IPS-NIHi7 (cell line): ENCODE measurements around the gene LY9.
"Not testable (repeated sequence)": the region's sequence is repeated elsewhere in the genome, so short reads cannot be mapped to it uniquely, and the experiment has no call there.

Experiments used
- DNase-seq: peaks from one replicate; pipeline ENCODE4 v3.0.0; 2012; ENCODE audit warnings: mixed read lengths; ENCODE audit errors: extremely low spot score

Gene LY9

DNA sequence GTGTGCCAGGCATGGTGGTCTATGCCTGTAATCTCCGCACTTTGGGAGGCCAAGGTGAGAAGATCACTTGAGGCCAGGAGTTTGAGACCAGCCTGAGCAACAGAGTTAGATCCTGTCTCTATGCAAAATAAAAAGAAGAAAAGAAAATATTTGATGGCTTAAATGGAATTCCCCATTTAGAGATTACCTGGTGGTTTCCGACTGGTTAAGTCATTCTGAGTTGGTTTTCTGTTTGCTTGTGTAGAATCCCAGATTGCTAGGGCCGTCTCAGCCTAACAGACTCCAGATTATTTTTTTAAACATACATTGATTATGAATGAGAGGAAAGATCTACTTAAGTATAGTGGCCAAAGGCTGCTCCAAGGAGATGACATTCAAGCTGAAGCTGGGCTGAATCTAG is 22.9 kb upstream of the LY9 start:
- DNase-seq: no peak

DNA sequence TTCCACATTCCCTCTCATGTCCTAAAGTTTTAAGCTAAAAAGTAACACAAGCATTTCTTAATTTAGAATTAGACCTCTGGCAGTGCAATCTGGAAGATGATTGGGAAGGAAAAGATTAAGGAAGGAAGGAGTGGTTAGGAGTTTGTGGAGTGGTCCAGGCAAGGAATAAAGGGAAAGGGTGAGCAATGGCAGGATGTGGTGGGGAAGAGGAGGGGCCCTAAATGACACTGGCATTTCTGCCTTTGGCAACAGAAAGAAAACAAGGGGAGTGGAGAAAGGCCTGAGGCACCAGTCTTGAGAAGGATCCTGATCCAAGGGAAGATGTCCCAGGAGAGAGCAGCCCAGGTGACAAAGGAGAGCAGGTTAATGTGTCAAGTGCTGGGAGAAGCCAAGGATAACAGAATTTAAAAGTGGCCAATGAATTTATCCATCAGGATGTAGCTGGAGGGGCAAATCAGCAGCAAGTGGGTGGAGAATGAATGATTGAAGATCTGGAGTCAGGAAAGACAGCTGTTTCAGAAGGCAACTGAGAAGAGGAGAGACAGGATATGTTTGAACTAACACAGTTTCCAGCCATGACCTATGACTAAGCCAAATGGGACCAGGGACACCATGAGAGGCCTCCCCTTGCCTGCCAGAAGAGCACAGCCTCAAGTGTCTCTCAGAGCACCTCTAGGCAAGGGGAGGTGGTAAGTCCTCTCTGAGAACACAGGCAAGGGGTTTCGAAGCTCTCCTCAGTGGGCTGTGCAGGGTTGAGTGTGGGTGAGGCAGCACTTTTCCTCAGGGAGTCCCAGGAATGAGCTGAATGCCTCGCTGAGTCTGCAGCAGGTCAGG is 20.9 kb upstream of the LY9 start:
- DNase-seq: no peak

- no peak for DNase-seq
Observed at GRCh38 chr1:160776178-160776577, 19.8 kb upstream of the LY9 start.

DNA sequence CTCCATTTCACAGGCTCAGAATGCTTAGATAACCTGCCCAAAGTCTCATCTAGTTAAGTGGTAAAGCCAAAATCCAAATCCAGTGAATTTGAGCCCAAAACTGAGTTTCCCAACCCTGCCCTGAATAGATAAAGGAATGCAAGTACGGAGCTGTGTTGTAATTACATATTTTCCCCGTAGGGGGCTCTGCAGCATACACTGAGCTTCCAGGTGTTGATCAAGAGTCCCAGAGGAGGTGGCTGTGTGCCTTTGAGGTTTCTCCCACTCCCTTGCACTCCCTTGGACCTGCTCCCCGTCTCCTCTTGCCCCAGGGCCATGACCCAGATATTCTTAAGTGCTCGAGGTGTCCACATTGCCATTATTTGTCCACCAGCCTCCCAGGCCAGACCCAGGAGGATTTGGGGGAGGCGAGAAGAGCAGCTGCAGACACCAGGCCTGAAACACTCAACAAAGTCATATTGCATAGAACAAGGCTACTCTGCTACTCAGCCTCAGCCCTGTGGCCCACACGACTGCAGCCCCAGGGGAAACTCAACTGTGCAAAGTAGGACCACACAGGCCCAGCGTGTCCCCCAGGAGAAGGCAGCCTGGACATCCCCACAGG is 18.4 kb upstream of the LY9 start:
- DNase-seq: peak; percentile 76

DNA sequence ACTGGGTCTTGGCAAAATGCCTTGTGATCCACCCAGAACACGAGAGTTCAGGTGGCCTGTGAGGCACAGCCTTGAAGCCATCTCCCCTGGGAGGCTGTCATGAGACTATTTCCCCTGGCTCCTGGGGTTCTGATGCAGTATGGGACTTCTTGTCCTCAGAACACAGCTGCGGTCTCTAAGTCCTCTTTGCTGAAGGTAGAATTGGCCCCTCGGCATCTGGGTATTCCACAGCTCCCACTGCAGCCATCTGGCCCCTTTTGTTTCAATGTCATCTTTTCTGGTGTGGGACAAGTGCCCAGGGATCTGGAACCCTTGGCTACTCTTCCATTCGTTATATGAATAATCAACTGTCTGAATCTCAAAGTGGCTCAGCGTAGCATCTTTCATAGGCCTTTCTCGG is 17.0 kb upstream of the LY9 start:
- no peak for DNase-seq

GRCh38 chr1:160779626-160780397 is 16.2 kb upstream of the LY9 start:
- DNase-seq: peak; percentile 78

DNA sequence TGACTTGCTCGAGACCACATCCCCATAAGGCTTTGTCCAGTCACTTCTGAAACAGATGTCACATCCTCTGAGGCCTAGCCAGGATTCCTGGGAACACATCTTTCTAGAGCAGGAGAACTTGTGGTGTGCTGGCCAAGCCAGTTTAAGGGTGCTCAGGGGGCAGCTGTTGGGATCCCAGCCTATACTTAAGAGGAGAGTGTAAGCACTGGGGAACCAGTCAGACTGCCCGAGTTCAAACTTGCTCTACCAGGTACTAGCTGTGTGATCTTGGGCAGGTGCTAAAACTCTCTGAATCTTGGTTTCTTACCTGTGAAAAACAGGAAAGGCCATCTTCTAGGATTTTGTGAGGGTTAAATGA is 15.6 kb upstream of the LY9 start:
- DNase-seq: no peak

- DNase-seq: no peak
Observed at GRCh38 chr1:160781186-160781766, 14.7 kb upstream of the LY9 start.

DNA sequence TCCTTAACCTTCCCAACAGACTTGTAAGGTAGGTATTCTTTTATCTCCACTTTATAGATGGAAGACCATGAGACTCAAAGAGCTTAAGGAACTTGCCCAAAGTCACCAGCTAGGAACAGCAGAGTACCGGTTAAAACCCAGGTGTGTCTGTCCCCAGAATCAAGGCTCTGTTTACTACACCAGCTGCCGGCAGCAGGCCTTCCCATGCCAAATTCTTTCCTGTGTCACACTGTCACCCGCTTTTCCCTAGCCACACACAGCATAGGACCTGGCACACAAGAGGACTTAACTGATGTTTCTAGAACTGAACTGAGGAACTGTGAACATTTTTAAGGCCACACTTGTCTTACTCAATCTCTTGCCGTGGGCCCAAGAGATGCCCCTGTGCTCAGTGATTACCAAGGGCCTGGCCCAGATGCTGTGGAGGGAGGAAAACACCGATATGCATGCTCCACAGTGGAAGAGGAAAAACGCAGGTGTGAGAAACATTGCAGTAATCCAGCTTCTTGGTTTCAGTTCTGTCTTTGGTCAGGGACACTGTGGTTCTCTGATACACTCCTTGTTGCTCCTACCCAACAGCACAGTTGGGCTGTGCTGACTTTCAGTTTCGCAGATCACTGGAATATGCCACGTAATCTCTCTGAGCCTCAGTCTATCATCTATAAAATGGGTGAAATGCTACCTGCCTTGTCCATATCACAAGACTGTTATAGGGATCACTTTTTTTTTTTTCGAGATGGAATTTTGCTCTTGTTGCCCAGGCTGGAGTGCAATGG is 13.9 kb upstream of the LY9 start:
- DNase-seq: no peak

DNA sequence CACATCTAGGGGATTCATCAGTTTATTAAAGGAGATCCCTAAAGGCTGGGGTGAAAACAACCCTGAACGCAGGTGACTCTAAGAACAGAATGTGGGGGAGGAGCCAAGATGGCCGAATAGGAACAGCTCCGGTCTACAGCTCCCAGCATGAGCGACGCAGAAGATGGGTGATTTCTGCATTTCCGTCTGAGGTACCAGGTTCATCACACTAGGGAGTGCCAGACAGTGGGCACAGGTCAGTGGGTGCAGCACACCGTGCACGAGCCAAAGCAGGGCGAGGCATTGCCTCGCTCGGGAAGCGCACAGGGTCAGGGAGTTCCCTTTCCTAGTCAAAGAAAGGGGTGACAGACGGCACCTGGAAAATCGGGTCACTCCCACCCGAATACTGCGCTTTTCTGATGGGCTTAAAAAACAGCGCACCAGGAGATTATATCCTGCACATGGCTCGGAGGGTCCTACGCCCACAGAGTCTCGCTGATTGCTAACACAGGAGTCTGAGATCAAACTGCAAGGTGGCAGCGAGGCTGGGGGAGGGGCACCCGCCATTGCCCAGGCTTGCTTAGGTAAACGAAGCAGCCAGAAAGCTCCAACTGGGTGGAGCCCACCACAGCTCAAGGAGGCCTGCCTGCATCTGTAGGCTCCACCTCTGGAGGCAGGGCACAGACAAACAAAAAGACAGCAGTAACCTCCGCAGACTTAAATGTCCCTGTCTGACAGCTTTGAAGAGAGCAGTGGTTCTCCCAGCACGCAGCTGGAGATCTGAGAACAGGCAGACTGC is 12.8 kb upstream of the LY9 start:
- DNase-seq: not testable (repeated sequence)

GRCh38 chr1:160789051-160789701 is 6.8 kb upstream of the LY9 start:
- no peak for DNase-seq

- no peak for DNase-seq
Observed at GRCh38 chr1:160789702-160790611, 6.0 kb upstream of the LY9 start.

- no peak for DNase-seq
Observed at GRCh38 chr1:160794376-160794775, 1.6 kb upstream of the LY9 start.

DNA sequence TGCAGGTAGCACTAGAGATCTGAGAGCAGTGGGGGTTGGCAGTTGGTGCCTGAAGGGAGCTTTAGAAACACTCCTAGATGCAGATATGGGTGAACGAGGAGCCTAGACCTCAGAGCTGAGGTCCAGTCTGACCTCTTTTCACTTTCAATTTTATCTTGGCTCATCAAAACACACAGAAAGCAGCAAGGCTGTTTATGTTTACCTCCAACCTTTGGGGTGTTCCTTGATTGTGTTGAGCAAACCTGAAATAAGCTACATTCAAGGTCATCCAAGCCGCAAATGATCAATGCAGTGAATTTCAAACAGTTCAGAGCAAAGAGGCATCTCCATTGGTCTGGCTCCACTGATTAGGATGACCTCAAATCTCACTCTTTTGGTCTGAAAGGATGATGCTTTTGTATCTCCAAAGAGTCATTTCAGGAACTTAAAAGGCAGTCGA is 1.3 kb downstream of the LY9 start:
- DNase-seq: no peak

- no peak for DNase-seq
Observed at GRCh38 chr1:160797861-160798273, 1.9 kb downstream of the LY9 start.

- no peak for DNase-seq
Observed at GRCh38 chr1:160798439-160798838, 2.5 kb downstream of the LY9 start.

DNA sequence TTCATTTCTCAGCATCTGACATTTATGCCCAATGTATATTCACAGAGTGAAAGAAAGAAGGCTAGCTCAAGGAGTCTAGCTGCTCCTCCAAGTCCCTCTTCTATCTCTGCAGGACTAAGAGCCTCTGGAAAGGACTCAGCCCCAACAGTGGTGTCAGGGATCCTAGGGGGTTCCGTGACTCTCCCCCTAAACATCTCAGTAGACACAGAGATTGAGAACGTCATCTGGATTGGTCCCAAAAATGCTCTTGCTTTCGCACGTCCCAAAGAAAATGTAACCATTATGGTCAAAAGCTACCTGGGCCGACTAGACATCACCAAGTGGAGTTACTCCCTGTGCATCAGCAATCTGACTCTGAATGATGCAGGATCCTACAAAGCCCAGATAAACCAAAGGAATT is 3.7 kb downstream of the LY9 start:
- no peak for DNase-seq

DNA sequence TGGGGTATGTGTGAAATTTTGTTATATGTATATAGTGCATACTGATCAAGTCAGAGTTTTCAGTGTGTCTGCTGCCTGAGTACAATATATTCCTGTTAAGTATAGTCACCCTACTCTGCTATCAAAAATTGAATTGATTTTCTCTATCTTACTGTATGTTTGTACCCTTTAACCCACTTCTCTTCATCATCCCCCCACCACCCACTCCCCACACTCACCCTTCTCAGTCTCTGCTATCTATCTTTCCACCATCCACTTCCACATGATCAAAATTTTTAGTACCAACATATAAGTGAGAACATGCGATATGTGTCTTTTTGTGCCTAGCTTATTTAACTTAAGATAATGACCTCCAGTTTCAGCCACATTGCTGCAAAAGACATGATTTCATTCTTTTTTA is 4.2 kb downstream of the LY9 start:
- DNase-seq: no peak
